ENCODE results near the gene NIF3L1.

The NIF3L1 gene

GRCh38 chr2:200901459-200902072, 12.4 kb downstream of the NIF3L1 start:
- Histone ChIP-seq H3K4me1 (ENCODE audit: control insufficient read depth, insufficient read depth, low read length) (no peaks in the 10 kb centered on the region), H3K27ac (ENCODE audit: low read depth, low read length) (no peak overlapping the region), H3K9ac (ENCODE audit: low read length) (no peak overlapping the region), H3K36me3 (ENCODE audit: control insufficient read depth, insufficient read depth, low read length) (peaks cover 18% of the 10 kb centered on the region), H3K27me3 (ENCODE audit: control insufficient read depth, insufficient read depth, low read length) (no peaks in the 10 kb centered on the region), H3K4me3 (ENCODE audit: low read length) (no peak overlapping the region)

DNA sequence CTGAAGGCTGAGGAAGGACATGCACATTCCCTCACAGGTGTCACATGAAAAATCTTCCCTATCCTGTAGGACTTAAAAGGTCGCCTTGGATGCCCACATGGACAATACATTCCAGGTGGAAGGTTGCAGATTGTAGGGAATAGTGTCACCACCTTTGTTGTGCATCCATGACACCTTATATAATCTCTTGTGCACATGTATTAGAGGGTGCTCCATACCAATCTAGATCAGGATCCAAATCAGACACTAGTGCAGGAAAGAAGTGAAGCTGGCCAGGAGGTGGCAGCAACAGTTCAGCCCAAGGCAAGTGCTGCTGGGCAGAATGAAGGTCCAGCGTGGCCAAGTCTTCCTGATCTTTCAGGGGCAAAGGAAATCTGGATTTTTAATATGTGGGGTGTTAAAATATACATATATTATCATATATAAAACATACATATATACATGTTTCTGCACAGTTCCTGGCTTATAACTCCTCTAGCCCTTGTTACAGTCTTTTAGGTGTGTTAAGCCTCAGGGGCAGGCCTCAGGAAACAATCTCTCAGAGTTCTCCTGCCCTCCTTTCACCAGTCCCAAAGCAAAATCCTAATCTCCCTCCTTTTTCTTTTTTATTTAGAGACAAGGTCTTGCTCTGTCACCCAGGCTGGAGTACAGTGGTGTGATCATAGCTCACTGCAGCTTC, 16.6 kb downstream of the NIF3L1 start:
- H3K27ac ChIP-seq (ENCODE audit: low read depth, low read length) = no peak overlapping the region
- H3K36me3 ChIP-seq (ENCODE audit: control insufficient read depth, insufficient read depth, low read length) = no peaks in the 10 kb centered on the region

DNA sequence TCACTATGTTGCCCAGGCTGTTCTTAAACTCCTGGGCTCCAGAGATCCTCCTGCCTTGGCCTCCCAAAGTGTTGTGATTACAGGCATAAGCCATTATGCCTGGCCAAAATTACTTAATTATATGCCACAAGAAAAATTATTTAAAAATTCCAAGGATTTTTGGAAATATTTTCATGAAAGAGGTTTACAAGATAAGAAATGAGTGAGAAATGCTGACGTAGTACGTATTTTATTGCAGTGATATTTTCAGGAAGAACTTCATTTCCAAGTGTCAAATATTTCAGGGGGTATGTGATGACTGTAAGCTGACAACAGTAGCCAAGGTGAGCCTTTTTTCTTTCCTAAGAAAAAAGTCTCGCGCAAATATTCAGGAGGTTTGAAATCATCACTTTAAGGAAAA, 20.8 kb downstream of the NIF3L1 start:
- no peak overlapping the region for H3K4me3 ChIP-seq (ENCODE audit: low read length)
- no peak overlapping the region for H3K27ac ChIP-seq (ENCODE audit: low read depth, low read length)

More for the DNA sequence above, 16.6 kb downstream of the NIF3L1 start:
- no peak overlapping the region for H3K9ac ChIP-seq (ENCODE audit: low read length)
- no peaks in the 10 kb centered on the region for H3K27me3 ChIP-seq (ENCODE audit: control insufficient read depth, insufficient read depth, low read length)
- H3K4me1 ChIP-seq (ENCODE audit: control insufficient read depth, insufficient read depth, low read length) = no peaks in the 10 kb centered on the region
- H3K4me3 ChIP-seq (ENCODE audit: low read length) = no peak overlapping the region

GRCh38 chr2:200913654-200914053, 24.5 kb downstream of the NIF3L1 start:
- no peak overlapping the region for H3K4me3 ChIP-seq (ENCODE audit: low read length)
- no peaks in the 10 kb centered on the region for H3K4me1 ChIP-seq (ENCODE audit: control insufficient read depth, insufficient read depth, low read length)
- H3K36me3 ChIP-seq (ENCODE audit: control insufficient read depth, insufficient read depth, low read length) = peaks cover 21% of the 10 kb centered on the region
- no peaks in the 10 kb centered on the region for H3K27me3 ChIP-seq (ENCODE audit: control insufficient read depth, insufficient read depth, low read length)
- H3K27ac ChIP-seq (ENCODE audit: low read depth, low read length) = no peak overlapping the region
- H3K9ac ChIP-seq (ENCODE audit: low read length) = no peak overlapping the region

More for the DNA sequence above, 20.8 kb downstream of the NIF3L1 start:
- Histone ChIP-seq H3K9ac (ENCODE audit: low read length) (no peak overlapping the region), H3K36me3 (ENCODE audit: control insufficient read depth, insufficient read depth, low read length) (peaks cover 13% of the 10 kb centered on the region), H3K27me3 (ENCODE audit: control insufficient read depth, insufficient read depth, low read length) (no peaks in the 10 kb centered on the region), H3K4me1 (ENCODE audit: control insufficient read depth, insufficient read depth, low read length) (no peaks in the 10 kb centered on the region)

DNA sequence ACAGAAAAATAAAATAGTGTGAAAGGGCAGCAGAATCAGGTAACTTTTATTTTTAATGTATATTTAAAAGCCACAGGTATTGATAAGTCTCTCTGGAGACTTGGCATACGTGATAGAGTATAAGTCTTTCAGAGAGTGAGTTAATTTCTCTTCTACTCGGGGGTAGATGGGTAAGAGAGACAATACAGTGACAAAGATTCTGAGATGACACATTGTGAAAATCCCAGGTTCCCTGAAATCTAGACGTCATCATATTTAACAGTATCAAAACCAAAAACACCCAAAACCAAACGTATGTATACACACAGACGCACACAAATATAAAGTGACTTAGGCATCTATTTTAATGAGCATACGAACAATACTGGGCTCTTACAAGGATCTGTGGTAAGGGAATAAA, 33.3 kb downstream of the NIF3L1 start:
- H3K27me3 ChIP-seq (ENCODE audit: control insufficient read depth, insufficient read depth, low read length) = no peaks in the 10 kb centered on the region
- peaks cover 20% of the 10 kb centered on the region for H3K36me3 ChIP-seq (ENCODE audit: control insufficient read depth, insufficient read depth, low read length)
- H3K4me1 ChIP-seq (ENCODE audit: control insufficient read depth, insufficient read depth, low read length) = no peaks in the 10 kb centered on the region
- no peak overlapping the region for H3K27ac ChIP-seq (ENCODE audit: low read depth, low read length)
- H3K9ac ChIP-seq (ENCODE audit: low read length) = no peak overlapping the region
- no peak overlapping the region for H3K4me3 ChIP-seq (ENCODE audit: low read length)

GRCh38 chr2:200929334-200930249, 40.4 kb downstream of the NIF3L1 start:
- Histone ChIP-seq H3K36me3 (ENCODE audit: control insufficient read depth, insufficient read depth, low read length) (peaks cover 9% of the 10 kb centered on the region), H3K27me3 (ENCODE audit: control insufficient read depth, insufficient read depth, low read length) (no peaks in the 10 kb centered on the region), H3K4me3 (ENCODE audit: low read length) (no peak overlapping the region), H3K9ac (ENCODE audit: low read length) (no peak overlapping the region), H3K27ac (ENCODE audit: low read depth, low read length) (no peak overlapping the region), H3K4me1 (ENCODE audit: control insufficient read depth, insufficient read depth, low read length) (no peaks in the 10 kb centered on the region)

DNA sequence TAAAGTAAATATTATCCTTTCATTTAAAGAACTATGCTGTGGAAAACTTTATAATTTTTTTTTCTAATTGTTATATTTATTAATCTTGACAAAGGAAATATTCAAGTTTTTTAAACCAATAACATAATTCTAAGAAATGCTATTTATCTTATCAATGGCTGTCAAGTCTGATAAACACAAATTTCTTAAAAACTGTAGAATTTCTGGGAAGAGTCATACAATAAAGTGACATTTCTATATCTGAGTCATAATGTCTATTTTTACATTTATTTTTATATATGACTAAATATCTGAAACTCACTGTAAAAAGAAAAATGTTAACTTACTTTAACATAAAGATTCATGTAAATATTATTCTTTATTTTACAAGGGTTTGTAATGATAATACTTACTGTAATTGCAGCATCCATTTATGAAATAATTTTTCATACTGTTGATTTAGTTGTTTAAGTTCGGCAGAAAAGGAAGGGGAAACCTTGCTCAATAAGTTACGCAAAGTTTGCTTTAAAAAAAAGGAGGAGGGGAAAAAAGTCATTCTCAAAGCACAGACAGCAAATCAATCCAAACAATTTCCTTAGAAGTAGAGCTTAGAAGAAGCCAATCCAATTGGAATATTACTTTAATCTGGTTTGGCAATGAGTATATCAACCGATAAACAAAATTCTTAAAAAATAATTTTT, 41.9 kb downstream of the NIF3L1 start:
- peaks cover 14% of the 10 kb centered on the region for H3K36me3 ChIP-seq (ENCODE audit: control insufficient read depth, insufficient read depth, low read length)
- no peaks in the 10 kb centered on the region for H3K4me1 ChIP-seq (ENCODE audit: control insufficient read depth, insufficient read depth, low read length)
- no peak overlapping the region for H3K4me3 ChIP-seq (ENCODE audit: low read length)
- no peak overlapping the region for H3K27ac ChIP-seq (ENCODE audit: low read depth, low read length)
- H3K27me3 ChIP-seq (ENCODE audit: control insufficient read depth, insufficient read depth, low read length) = no peaks in the 10 kb centered on the region
- H3K9ac ChIP-seq (ENCODE audit: low read length) = no peak overlapping the region

DNA sequence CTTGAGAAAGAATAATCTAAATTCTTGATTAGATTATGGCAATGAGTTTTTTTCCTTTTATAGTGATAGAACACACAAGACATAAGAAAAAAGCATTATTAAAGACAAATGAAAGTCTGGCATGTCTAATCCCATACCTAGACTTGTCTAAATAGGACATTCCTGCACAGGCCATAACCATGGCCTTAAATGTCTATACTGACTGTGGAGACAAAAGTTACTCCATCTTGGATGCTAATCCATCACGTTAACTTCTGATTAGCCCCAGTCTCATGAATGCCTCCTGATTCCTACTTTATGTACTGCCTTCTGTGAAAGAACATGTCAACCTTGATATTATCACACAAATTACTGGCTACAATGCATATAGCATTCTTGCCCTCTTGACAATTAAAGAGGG, 50.7 kb downstream of the NIF3L1 start:
- peaks cover 7% of the 10 kb centered on the region for H3K36me3 ChIP-seq (ENCODE audit: control insufficient read depth, insufficient read depth, low read length)
- H3K4me1 ChIP-seq (ENCODE audit: control insufficient read depth, insufficient read depth, low read length) = no peaks in the 10 kb centered on the region
- no peak overlapping the region for H3K27ac ChIP-seq (ENCODE audit: low read depth, low read length)
- H3K4me3 ChIP-seq (ENCODE audit: low read length) = no peak overlapping the region
- H3K9ac ChIP-seq (ENCODE audit: low read length) = no peak overlapping the region
- H3K27me3 ChIP-seq (ENCODE audit: control insufficient read depth, insufficient read depth, low read length) = no peaks in the 10 kb centered on the region

GRCh38 chr2:200943527-200944105, 54.4 kb downstream of the NIF3L1 start:
- Histone ChIP-seq H3K36me3 (ENCODE audit: control insufficient read depth, insufficient read depth, low read length) (peaks cover 6% of the 10 kb centered on the region), H3K27me3 (ENCODE audit: control insufficient read depth, insufficient read depth, low read length) (no peaks in the 10 kb centered on the region), H3K27ac (ENCODE audit: low read depth, low read length) (no peak overlapping the region), H3K4me3 (ENCODE audit: low read length) (no peak overlapping the region), H3K4me1 (ENCODE audit: control insufficient read depth, insufficient read depth, low read length) (no peaks in the 10 kb centered on the region), H3K9ac (ENCODE audit: low read length) (no peak overlapping the region)

DNA sequence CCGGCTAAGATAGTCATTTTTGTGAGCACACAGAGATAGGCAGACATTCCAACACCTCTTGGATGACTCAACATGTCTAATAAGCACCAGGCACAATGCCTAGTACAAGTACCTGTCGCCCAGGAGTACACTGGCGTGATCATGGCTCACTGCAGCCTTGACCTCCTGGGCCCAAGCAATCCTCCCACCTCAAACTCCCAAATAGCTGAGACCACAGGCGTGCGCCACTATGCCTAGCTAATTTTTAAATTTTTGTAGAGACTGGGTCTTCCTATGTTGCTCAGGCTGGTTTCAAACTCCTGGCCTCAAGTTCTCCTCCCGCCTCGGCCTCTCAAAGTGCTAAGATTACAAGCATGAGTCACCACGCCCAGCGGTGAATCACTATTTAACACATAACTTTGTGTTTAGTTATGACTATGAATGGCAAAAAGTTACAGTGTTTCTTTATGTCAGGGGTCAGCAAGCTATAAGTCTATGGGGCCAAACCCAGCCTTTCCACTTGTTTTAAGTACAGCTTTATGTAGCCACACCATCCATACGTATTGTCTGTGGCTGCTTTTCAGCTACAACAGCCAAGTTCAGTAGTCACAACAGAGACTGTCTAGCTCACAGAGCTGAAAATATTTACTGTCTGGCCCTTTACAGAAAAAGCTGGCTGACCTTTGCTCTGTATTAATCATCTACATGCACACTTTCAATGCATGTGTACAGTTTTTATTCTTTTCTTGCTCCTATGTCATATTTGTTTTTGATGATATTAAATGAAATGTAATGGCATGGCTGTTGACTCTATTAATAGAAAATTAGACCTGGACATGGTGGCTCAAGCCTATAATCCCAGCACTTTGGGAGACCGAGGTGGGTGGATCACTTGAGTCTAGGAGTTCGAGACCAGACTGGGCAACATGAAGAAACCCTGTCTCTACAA, 55.6 kb downstream of the NIF3L1 start:
- H3K27me3 ChIP-seq (ENCODE audit: control insufficient read depth, insufficient read depth, low read length) = no peaks in the 10 kb centered on the region
- H3K4me1 ChIP-seq (ENCODE audit: control insufficient read depth, insufficient read depth, low read length) = no peaks in the 10 kb centered on the region
- peaks cover 6% of the 10 kb centered on the region for H3K36me3 ChIP-seq (ENCODE audit: control insufficient read depth, insufficient read depth, low read length)
- no peak overlapping the region for H3K9ac ChIP-seq (ENCODE audit: low read length)
- no peak overlapping the region for H3K27ac ChIP-seq (ENCODE audit: low read depth, low read length)
- no peak overlapping the region for H3K4me3 ChIP-seq (ENCODE audit: low read length)

GRCh38 chr2:200945395-200945729, 56.2 kb downstream of the NIF3L1 start:
- Histone ChIP-seq H3K27me3 (ENCODE audit: control insufficient read depth, insufficient read depth, low read length) (no peaks in the 10 kb centered on the region), H3K27ac (ENCODE audit: low read depth, low read length) (no peak overlapping the region), H3K9ac (ENCODE audit: low read length) (no peak overlapping the region), H3K36me3 (ENCODE audit: control insufficient read depth, insufficient read depth, low read length) (peaks cover 6% of the 10 kb centered on the region), H3K4me3 (ENCODE audit: low read length) (no peak overlapping the region), H3K4me1 (ENCODE audit: control insufficient read depth, insufficient read depth, low read length) (no peaks in the 10 kb centered on the region)

Data from rectal smooth muscle tissue (tissue), 1 donor.